ENCODE results near the gene MAGOH. TPM values are rescaled to one million over a fixed set of nuclear protein-coding genes. Genes with fewer than 3 reads are reported as not detected.

Gene MAGOH
- total and polyA plus RNA-seq, 2 donors (not counting 3 experiments of a cell fraction or from before 2014, with no cell fraction given) = 25.9 to 60.1 TPM

GRCh38 chr1:53270107-53270506 is 31.8 kb upstream of the MAGOH start:
- dilution Hi-C loops (cut with MboI; ENCODE audit: extremely low pct_ligation_motif_present, low sequenced_read_pairs) = no loop called here
- DNase-seq (ENCODE audit: low read depth, low spot score) = no peak
- H3K27me3 ChIP-seq (ENCODE audit: control insufficient read depth in 2 of 2, insufficient read depth in 2 of 2, low read length in 2 of 2) = no peaks in the 10 kb centered on the region
- peaks cover under 1 to 4% of the 10 kb centered on the region in 2 experiments for H3K36me3 ChIP-seq (ENCODE audit: control insufficient read depth in 2 of 2, extremely low read depth in 1 of 2, insufficient read depth in 2 of 2, low read length in 2 of 2)
- no peak overlapping the region for H3K4me3 ChIP-seq (replicated peaks in 1 of 3; ENCODE audit: insufficient read depth in 1 of 3, low read depth in 1 of 3, low read length in 3 of 3)
- H3K27ac ChIP-seq (ENCODE audit: insufficient read depth, low read depth, low read length) = no peak overlapping the region
- BruUV-seq (replicated peaks) = no TSS peak
- H4K20me1 ChIP-seq (replicated peaks; ENCODE audit: control insufficient read depth, extremely low read depth, insufficient read depth, low read length) = no peaks in the 10 kb centered on the region
- H3K4me2 ChIP-seq (ENCODE audit: insufficient read depth, low read length) = no peak overlapping the region
- H3K9ac ChIP-seq (replicated peaks; ENCODE audit: extremely low read depth, insufficient read depth, low read length) = no peak overlapping the region
- POLR2A ChIA-PET = no interaction called here
- no peak for FAIRE-seq
- intact Hi-C loops (cut with micrococcal nuclease) = no loop called here
- TF ChIP-seq POLR2AphosphoS5 (IDR thresholded peaks at IDR 0.05; ENCODE audit: insufficient read depth, low read depth, low read length) (no peak), EZH2 (IDR thresholded peaks at IDR 0.05; ENCODE audit: borderline replicate concordance, low read depth, low read length, severe bottlenecking) (no peak)
- CTCF ChIA-PET = interaction anchor here (1.2 to 6.9 kb wide), 2 partner anchors 8 to 123 kb away, joined by 3 to 49 read pairs; no protein-coding TSS in a partner anchor
- H3K9me1 ChIP-seq (replicated peaks; ENCODE audit: control insufficient read depth, extremely low read depth, insufficient read depth, low read length) = no peaks in the 10 kb centered on the region
- no peaks in the 10 kb centered on the region for H3K4me1 ChIP-seq (ENCODE audit: control insufficient read depth, extremely low read depth, insufficient read depth, low read length)
- H2AFZ ChIP-seq (ENCODE audit: low read depth, low read length) = no peak overlapping the region
- no peaks in the 10 kb centered on the region for H3K9me3 ChIP-seq (replicated peaks; ENCODE audit: control insufficient read depth, insufficient read depth, low read length)
- no peaks in the 10 kb centered on the region for H3K79me2 ChIP-seq (ENCODE audit: control insufficient read depth, insufficient read depth, low read length)

- Histone ChIP-seq H2AFZ (ENCODE audit: low read depth, low read length) (no peak overlapping the region), H3K4me1 (ENCODE audit: control insufficient read depth, extremely low read depth, insufficient read depth, low read length) (no peaks in the 10 kb centered on the region), H3K9me3 (replicated peaks; ENCODE audit: control insufficient read depth, insufficient read depth, low read length) (no peaks in the 10 kb centered on the region), H4K20me1 (replicated peaks; ENCODE audit: control insufficient read depth, extremely low read depth, insufficient read depth, low read length) (no peaks in the 10 kb centered on the region), H3K36me3 (ENCODE audit: control insufficient read depth in 2 of 2, extremely low read depth in 1 of 2, insufficient read depth in 2 of 2, low read length in 2 of 2) (peaks cover 6 to 10% of the 10 kb centered on the region in 2 experiments), H3K27ac (ENCODE audit: insufficient read depth, low read depth, low read length) (no peak overlapping the region), H3K27me3 (ENCODE audit: control insufficient read depth in 2 of 2, insufficient read depth in 2 of 2, low read length in 2 of 2) (no peaks in the 10 kb centered on the region), H3K9ac (replicated peaks; ENCODE audit: extremely low read depth, insufficient read depth, low read length) (no peak overlapping the region), H3K4me3 (replicated peaks in 1 of 3; ENCODE audit: insufficient read depth in 1 of 3, low read depth in 1 of 3, low read length in 3 of 3) (no peak overlapping the region), H3K9me1 (replicated peaks; ENCODE audit: control insufficient read depth, extremely low read depth, insufficient read depth, low read length) (no peaks in the 10 kb centered on the region), H3K79me2 (ENCODE audit: control insufficient read depth, insufficient read depth, low read length) (no peaks in the 10 kb centered on the region), H3K4me2 (ENCODE audit: insufficient read depth, low read length) (no peak overlapping the region)
- no peak for DNase-seq (ENCODE audit: low read depth, low spot score)
- CTCF ChIA-PET = interaction anchor here (1.1 to 1.5 kb wide), 3 partner anchors 11 to 128 kb away, joined by 4 read pairs; no protein-coding TSS in a partner anchor
- BruUV-seq (replicated peaks) = no TSS peak
- POLR2A ChIA-PET = no interaction called here
- intact Hi-C loops (cut with micrococcal nuclease) = no loop called here
- no peak for FAIRE-seq
- TF ChIP-seq JUN (IDR thresholded peaks at IDR 0.05; ENCODE audit: borderline replicate concordance, insufficient read depth, insufficient read length, low read depth) (no peak), MYC (IDR thresholded peaks at IDR 0.05; ENCODE audit: low read depth, low read length) (no peak), GATA2 (IDR thresholded peaks at IDR 0.05; ENCODE audit: insufficient read depth, insufficient read length, low read depth, low read length) (no peak), POLR2AphosphoS5 (IDR thresholded peaks at IDR 0.05; ENCODE audit: insufficient read depth, low read depth, low read length) (no peak), EZH2 (IDR thresholded peaks at IDR 0.05; ENCODE audit: borderline replicate concordance, low read depth, low read length, severe bottlenecking) (no peak), POLR2A (IDR thresholded peaks at IDR 0.05; ENCODE audit: low read depth, low read length) (no peak), FOS (IDR thresholded peaks at IDR 0.05; ENCODE audit: borderline replicate concordance, insufficient read depth, low read length) (no peak), MAX (IDR thresholded peaks at IDR 0.05; ENCODE audit: insufficient read depth, insufficient read length) (no peak), CTCF (IDR thresholded peaks at IDR 0.05; ENCODE audit: extremely low read depth in 1 of 2, insufficient read depth in 1 of 2, low read depth in 1 of 2, low read length in 2 of 2) (no peak)
- dilution Hi-C loops (cut with MboI; ENCODE audit: extremely low pct_ligation_motif_present, low sequenced_read_pairs) = no loop called here
These were observed 29.4 kb upstream of the MAGOH start for GRCh38 chr1:53267761-53268160.
